Measurements from ENCODE around the gene CHCHD3.

DNA sequence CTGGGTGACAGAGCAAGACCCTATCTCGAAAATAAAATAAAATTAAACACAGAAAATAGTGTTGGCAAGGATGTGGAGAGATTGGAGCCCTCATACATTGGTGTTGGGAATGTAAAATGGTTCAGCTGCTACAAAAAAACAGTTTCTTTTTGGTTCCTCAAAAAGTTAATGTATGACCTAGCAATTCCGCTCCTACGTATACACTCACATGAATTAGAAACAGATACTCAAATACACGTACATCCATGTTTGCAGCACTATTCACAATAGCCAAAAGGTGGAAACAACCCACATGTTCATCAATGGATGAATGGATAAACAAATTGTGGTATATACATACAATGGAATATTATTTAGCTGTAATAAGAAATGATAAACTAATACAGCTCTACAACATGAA, 28.4 kb upstream of the CHCHD3 start:
- TF ChIP-seq ZNF274 (IDR thresholded peaks at IDR 0.05; ENCODE audit: low read depth, low read length) = no peak
- no peak for TF ChIP-seq YY1 (IDR thresholded peaks at IDR 0.05; ENCODE audit: insufficient read depth, insufficient read length)
- no peak for TF ChIP-seq SUZ12 (IDR thresholded peaks at IDR 0.05; ENCODE audit: extremely low read depth, insufficient read depth, insufficient read length)

All from NT2/D1 (cell line).